GM18499 (cell line): ENCODE data around the gene ITGB4.
"Not testable (repeated sequence)": the region's sequence is repeated elsewhere in the genome, so short reads cannot be mapped to it uniquely, and the experiment has no call there.

Experiments used
- ATAC-seq: cut with Tn5 transposase; IDR thresholded peaks from one replicate; pipeline ENCODE4 v1.9.1; 2021; ENCODE audit warnings: moderate number of reproducible peaks; ENCODE audit not compliant: insufficient read depth, unreplicated experiment

ITGB4 gene

DNA sequence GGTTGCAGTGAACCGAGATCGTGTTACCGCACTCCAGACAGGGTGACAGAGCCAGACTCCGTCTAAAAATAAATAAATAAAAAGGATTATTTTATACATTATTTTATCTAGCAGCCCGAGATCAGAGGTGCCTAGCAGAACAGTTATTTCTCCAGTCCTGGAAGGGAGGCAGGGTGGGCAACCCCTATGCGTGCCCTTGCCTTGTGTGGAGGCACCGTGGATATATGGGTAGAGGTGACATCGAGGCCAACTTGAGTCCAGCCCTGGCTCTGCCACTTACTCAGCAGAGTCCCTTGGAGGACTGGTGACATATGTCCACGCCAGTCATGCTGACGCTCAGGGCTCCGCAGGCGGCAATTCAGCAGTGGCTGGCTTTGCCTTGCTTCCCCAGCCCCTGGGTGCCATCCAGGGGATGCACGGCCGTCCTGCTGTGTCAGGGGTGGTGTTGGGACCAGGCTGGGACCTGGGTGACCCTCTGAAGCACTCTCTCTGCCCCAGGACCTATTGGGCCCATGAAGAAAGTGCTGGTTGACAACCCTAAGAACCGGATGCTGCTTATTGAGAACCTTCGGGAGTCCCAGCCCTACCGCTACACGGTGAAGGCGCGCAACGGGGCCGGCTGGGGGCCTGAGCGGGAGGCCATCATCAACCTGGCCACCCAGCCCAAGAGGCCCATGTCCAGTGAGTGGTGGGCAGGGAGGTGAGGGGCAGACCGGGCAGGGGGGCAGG lies 30.6 kb downstream of the ITGB4 start:
- ATAC-seq = no peak

DNA sequence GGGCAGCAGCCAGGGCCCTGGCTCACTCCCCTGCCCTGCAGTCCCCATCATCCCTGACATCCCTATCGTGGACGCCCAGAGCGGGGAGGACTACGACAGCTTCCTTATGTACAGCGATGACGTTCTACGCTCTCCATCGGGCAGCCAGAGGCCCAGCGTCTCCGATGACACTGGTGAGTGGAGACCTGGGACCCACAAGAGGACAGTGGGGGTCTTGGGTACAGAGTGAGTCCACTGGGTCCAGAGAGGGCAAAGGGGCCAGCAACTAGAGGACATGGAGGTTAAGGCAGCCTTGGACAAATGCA lies 31.1 kb downstream of the ITGB4 start:
- no peak for ATAC-seq

DNA sequence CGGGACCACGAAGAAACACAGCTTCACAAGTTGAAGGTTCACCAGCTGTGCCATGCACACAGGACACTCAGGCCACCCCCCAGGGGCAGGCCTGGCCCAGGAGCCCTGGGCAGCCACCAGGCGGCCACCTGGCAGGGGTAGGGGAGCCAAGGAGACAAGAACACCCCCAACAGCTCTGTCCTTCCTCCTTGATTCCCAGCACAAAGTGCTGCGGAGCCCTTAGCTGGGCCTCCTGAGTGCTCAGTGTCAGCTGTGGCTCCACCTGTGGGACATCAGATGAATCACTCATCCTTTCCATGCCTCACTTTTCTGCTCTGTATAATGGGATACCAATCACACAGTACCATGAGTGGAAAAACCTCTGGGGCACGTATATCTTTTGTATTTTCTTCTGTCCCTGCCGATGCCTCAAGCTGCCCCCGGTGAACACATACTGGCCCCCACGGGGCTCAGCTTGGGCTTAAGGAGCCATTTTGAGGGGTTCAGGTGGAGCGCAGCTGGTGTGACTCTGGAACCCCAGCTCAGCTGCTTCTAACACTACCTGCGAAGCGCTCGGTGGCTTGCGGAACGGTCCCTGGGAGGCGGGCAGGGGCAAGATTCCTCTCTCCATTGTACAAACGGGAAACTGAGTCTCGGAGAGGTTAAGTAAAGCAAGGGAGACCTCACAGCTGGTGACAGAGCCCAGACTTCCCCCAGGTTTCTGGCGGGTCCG lies 31.7 kb downstream of the ITGB4 start:
- ATAC-seq = no peak

DNA sequence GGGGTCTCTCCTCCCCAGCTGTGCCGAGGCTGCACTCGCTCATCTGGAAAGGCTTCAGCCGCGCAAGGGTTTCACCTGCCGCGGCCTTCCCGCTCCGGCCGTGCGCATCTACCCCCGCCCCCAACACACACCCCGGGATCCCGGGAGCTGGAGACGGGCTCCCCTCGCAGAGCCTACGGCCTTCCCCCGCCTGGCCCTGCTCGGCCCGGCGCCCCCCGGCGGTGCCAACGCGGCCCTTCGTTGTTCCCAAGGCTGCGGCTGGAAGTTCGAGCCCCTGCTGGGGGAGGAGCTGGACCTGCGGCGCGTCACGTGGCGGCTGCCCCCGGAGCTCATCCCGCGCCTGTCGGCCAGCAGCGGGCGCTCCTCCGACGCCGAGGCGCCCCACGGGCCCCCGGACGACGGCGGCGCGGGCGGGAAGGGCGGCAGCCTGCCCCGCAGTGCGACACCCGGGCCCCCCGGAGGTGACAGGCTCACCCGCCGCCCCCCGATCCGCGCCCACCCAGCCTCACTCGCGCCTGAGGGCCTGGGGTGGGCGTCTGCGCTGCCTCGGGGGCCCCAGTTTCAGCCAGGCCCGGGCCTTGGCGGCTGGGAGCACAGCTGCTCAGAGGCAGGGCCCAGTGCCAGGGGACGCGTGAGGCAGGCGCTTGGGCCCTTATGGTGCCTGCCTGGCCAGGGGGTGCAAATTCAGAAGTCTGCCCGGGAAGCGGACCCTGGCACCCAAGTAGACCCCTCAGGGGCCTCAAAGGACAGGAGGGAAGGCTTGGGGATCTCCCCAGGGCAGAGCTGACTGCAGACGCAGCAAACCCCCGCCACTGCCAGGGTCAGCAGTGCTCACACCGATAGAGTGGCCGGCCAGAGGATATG lies 32.5 kb downstream of the ITGB4 start:
- ATAC-seq = no peak

DNA sequence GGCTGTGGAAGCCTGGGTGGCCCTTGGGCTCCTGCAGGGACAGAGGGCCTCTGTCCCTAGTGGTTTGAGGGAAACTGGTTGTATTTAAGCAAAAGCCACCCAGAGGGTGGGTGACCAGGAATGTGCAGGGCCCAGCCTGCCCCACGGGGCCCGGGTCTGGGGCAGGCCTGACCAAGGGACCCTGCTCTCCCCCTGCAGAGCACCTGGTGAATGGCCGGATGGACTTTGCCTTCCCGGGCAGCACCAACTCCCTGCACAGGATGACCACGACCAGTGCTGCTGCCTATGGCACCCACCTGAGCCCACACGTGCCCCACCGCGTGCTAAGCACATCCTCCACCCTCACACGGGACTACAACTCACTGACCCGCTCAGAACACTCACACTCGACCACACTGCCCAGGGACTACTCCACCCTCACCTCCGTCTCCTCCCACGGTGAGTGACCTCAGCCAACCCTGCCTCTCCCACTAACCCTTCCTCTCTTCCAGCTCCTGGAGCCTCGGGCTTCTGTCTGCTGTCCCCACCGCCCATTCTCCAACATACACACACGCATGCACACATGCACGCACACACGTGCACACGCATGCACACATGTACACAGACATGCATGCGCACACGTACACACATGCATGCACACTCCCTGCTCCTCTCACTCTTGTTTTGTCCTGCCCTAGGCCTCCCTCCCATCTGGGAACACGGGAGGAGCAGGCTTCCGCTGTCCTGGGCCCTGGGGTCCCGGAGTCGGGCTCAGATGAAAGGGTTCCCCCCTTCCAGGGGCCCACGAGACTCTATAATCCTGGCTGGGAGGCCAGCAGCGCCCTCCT lies 33.3 kb downstream of the ITGB4 start:
- no peak for ATAC-seq

DNA sequence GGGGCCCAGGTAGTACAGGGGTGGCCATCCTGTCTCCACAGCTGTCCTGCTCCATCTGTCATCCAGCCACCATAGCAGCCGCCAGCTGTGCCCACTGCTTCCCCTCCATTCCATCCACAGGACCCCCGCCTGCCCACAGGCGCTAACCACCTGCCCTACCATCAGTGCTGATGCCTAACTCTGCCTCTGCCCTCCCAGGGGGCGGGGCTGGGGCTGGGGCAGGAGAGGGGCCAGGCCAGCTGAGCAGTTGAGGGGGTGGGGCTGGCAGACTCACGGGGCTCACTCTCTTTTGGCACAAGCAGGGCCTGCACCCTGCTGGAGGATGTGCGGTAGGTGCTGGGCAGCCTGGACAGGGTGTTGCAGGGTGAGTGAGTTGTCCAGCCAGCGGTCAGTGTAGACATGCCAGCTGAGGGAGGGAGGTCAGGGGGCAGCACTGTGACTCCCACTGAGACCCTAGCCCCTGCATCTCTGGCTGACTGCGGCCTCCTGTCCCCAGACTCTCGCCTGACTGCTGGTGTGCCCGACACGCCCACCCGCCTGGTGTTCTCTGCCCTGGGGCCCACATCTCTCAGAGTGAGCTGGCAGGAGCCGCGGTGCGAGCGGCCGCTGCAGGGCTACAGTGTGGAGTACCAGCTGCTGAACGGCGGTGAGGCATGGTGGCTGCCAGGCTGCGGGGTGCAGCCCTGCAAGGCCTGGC lies 34.1 kb downstream of the ITGB4 start:
- ATAC-seq = no peak

DNA sequence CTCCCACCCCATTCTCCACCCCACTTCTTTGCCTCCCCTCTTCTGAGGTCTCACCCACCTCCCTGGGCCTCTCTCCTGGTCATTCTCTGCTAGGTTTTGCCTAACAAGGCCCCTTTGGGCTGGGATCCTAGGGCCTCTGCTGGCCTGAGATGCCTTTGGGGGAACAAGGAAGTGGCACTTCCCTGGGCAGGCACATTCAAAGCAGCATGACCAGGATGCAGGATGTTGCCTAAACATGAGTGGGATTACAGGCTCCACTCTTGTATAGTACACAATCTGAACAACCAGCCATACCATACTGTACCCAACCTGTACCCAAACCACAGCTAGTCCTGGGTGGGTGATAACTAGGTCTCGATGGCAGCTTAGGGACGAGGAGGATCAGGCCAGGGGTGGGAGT lies 34.7 kb downstream of the ITGB4 start:
- ATAC-seq = no peak

DNA sequence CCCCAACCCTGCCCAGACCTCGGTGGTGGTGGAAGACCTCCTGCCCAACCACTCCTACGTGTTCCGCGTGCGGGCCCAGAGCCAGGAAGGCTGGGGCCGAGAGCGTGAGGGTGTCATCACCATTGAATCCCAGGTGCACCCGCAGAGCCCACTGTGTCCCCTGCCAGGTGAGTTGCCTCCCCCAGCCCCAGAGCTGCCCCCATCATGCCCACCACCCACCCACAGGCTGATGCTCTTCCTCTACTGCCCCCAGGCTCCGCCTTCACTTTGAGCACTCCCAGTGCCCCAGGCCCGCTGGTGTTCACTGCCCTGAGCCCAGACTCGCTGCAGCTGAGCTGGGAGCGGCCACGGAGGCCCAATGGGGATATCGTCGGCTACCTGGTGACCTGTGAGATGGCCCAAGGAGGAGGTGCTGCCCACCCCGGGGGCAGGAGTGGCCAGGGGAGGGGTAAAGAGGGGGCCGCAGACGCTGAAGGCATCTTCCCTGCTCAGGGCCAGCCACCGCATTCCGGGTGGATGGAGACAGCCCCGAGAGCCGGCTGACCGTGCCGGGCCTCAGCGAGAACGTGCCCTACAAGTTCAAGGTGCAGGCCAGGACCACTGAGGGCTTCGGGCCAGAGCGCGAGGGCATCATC lies 35.3 kb downstream of the ITGB4 start:
- ATAC-seq = no peak

DNA sequence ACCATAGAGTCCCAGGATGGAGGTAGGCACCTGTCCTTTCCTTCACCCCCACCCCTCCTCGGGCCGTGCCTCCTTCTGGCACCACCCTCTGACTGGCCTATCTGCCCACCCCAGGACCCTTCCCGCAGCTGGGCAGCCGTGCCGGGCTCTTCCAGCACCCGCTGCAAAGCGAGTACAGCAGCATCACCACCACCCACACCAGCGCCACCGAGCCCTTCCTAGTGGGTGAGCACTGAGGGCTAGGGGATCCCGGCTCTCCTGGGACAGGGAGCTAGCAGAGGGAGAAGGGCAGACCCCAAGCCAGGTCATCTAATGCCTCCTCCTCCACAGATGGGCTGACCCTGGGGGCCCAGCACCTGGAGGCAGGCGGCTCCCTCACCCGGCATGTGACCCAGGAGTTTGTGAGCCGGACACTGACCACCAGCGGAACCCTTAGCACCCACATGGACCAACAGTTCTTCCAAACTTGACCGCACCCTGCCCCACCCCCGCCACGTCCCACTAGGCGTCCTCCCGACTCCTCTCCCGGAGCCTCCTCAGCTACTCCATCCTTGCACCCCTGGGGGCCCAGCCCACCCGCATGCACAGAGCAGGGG lies 35.9 kb downstream of the ITGB4 start:
- no peak for ATAC-seq

DNA sequence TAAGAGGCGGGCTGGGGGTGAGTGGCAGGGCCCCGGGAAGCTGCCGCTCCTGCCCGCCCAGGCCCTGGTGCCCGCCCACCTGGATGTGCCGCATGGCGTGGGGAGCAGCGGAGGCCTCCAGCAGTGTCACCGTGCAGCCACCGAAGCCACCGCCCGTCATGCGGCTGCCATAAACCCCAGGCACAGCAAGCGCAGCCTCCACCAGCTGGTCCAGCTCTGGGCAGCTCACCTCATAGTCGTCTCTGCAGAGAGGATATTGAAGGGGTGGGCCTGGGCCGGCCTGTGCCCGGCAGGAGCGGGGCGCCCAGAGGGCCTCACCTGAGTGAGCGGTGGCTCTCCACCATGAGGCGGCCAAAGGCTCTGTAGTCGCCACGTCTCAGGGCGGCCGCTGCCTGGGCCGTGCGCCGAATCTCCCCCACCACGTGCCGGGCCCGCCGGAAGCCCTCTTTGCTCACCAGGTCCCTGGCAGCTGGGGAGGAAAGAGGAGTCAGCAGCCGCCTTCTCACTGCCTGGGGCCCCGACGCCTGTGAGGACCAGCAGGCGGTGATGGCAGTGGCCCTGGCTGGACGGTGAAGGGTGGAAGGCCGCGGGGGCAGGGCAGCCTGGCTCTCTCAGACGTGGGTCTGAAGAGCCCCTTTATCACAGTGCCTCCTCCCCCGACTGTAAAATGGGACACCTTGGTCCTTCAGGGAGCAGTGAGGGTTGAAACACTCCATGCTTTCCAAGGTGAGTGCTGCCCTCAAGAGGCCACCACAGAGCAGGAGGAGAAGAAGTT lies 37.1 kb downstream of the ITGB4 start:
- ATAC-seq = no peak

DNA sequence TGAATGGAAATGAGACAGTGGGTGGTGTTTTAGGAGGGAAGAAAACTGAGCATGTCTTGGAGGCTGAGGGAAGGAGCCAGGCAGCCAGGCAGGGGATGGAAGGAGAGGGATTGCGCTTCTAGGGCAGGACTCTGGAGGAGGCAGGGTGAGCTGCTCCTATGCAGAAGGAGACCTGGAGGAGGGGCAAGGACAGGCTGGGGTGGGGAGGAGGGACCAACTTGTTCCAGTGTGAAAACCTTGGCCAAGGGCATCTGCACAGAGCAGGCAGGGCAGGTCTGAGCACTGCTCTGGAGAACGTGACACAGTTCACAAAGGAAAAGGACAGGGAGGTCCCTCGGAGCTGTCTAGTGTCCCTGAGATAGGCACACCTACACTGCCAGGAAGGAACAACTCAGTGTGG lies 38.2 kb downstream of the ITGB4 start:
- ATAC-seq = no peak

DNA sequence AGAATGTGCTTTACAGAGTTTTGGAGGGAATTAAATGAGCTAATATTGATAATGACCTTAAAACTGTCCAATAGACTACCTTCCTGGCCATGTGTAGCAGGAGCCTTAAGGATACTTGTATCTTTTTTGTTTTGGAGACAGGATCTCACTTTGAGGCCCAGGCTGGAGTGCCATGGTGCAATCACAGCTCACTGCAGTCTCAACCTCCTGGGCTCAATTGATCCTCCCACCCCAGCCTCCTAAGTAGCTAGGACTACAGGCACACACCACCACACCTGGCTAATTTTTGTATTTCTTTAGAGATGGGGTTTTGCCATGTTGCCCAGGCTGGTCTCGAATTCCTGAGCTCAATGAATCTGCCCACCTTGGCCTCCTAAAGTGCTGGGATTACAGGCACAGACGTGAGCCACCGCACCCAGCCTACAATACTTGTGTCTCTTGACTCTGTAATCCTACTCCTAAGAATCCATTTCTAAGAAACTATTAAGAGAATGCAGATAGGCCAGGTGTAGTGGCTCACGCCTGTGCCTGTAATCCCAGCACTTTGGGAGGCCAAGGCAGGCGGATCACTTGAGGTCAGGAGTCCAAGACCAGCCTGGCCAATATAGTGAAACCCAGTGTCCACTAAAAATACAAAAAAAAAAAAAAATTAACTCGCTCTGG lies 38.9 kb downstream of the ITGB4 start:
- not testable (repeated sequence) for ATAC-seq

DNA sequence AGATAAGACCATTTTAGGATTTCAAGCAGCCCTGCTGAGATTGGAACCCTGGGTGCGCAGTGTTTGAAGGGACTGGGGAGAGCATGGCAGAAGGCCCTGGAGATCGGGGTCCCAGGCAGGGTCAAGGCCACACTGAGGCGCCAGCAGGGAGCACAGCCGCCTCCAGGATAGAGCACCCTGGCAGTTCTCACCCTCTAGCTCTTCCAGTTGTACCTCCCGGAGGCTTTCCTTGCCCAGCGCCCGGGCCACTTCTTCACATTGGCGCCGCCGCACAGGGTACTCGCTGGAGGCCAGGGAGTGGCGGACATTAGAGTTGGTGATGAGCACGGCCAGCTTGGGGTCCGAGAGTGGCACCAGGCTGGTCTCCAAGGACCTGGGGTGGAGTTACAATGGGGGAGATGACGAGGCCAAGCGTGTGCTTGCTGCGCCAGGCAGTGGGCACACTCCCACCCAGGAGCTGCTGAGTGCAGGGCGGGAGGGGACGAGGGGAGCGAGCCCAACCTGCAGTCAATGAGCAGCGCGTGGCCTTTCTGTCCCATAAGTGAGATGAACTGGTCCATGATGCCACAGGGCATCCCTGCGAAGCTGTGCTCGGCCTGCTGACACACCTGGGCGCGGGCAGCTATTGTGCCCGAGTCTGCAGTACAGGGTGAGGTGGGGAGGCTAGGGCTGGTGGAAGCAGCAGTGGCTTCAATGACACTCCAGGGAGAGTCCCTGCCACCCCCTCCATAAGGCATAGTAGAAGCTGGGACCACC lies 41.4 kb downstream of the ITGB4 start:
- no peak for ATAC-seq

DNA sequence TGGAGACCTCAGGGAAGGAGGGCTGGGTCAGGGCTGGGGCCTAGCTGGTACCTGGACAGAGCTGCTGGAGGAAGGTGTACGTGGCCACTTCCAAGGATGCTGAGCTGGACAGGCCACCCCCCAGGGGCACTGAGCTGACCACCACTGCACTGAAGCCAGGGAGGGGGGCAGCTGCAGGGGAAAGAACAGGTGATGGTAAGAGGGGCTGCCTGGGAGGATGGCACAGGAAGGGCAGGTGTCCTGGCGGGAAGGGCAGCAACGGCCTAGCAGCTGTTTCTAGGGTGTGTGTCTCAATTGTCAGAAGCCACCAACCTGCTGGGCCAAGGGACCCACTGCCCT lies 42.0 kb downstream of the ITGB4 start:
- ATAC-seq = no peak

DNA sequence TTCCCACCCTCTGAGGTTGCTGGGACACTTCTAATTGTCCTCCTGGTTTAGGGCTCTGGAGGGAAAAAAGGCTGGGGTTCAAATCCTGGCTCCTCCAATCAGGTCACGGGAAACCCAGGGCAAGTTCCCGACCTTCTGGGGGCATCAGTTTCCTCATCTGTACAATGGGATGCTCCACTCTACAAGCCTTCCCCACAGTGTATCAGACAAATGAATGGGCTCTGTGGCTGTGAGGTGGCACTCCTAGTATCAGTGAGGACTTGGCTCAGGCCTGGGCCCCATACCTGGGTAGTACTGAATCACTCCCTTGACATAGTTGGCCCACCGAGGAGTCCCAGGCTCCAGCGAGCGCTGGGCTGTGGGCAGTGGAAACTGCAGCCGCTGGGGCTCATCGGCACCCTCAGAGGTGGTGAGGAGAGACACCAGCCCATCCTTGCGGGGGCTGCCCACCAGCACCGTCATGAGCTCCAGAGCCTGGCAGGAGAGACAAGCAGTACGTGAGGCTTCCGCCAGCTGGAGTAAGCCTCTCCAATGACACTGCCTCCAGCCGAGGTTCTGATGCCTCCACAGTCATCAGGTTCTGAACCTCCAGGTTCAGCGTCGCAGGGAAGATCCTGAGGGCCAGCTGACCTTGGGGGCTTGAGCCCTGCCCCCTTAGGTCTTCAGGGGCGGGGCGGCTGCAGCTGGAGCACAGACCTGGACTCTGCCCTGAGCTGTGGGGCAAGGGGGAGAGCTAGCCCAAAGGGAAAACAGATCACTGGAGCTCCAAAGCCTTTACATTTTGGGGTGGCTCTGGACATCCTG lies 42.6 kb downstream of the ITGB4 start:
- no peak for ATAC-seq

DNA sequence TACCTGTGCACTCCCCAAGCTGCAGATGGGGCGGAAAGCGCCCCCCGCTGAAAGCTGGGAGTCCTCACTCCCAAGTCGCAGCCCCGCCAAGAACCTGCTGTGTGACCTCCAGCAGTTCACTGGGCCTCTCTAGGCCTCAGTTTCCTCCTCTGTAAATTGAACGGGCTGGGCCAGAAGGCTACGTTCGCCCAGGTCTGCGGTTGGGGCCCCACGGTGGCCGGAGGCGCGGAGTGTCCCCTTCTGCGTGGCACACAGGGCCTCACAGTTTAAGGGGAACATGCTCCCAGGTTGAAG lies 43.1 kb downstream of the ITGB4 start:
- no peak for ATAC-seq
